COR-L47 (cell line): ENCODE measurements around the gene FIBCD1.

ENCODE experiments used
- DNase-seq: peaks from one replicate; lab custom pipeline; 2025; lab: John Stamatoyannopoulos, UW

FIBCD1 gene

DNA sequence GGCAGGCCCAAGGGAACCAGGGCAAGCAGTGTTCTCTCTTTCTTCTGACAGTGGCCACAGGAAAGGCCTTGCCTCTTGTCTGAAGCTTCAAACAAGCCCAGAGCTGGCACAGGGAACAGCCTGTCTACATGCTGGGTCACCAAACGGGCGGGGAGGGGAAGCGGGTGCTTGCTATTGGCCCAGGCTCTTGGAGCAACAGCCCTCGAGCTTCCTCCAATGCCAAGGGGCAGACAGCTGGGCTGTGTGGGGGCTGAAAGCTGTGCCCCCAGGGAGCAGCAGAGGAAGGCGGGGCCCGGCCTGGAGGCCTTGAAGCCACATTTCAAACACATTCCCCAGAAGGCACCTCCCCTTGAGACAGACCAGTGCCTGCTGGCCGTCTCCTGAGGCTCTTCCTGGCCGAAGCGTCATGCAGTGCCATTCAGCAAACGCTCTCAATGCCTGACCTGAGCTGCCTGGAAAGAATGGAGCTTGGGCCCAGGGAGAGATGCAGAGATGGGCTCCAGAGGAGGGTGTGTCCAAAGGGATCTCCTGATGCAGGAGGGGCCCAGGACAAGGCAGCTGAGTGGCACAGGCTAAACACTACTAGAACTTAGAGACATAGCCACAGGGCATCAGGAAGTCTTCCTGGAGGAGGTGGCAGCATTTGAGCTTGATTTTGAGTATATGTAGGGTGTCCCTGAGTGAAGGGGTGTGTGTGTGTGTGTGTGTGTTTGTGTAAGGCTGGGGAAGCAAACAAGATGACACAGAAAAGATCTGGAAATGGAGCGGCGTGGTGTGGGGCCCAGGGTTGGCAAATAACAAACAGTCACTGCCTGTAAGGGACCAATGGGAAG lies 2.5 kb downstream of the FIBCD1 start:
- no peak for DNase-seq

DNA sequence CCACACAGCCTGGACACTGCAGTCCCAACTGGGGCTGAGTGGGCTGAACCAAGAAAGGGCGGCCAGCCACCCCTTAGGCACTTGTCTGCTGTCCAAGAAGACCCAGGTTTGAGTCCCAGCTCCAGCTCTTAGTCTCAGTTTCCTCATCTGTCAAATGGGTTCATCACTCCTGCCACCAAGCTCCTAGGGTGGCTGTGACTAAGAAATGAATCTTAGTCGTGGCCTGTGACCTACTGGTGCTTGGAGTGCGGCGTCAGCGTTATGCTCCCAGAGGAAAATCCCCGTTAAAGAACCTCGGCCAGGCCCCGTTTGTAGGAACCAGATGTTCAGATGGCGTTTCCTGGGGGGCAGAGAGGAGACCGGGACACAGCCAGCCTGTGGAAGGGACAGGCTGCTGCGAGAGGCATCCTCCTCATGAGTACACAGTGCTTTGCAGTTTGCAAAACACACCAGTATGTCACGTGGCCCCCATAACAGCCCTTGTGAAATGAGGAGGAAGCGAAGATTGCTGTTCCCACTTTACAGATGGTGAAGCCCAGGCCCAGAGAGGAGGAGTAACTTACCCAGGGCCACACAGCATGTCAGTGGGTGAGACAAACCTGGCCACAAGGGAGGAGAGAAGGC lies 3.3 kb downstream of the FIBCD1 start:
- no peak for DNase-seq

DNA sequence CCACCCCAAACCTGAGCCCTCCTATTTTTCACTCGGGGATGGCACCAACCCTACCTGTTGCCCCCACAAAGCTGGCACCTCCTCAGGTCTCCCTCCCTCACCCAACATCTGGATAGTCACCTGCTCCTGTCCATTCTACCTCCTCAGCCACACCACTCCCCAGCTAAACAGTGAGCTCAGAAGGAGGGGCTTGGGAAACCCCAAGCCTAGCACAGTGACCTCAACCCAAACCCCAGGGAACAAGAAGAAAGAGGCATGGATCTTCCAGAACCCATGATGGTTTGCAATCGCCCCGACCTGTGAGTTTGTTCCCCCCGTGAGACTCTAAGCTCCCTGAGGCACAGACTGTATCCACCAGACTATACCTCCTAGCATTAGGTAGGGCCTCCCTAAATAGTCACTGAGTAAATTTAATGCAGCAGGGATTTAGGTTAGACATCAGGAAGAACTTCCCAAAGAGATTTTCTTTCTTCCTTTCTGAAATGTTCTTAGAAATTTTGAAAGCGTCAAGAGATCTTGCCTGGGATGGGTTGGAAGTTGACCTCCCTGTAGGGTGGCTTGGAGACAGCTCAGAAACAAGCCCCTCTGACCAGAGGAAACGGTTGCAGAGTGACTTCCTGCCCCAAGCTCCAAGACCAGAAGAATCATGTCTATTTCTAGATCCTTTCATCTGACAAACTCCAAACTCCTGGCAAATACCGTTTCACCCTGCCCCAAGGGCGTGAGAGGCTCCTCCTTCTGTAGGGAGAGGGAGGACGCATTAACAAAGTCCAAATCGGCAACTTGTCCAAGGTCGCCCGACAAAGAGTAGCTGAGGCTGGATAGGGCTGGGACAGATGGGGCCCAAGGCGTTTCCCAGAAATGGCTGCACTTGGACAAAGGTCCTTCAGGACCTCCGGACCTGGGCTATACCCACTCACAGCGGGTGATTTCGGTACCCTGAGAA lies 4.1 kb downstream of the FIBCD1 start:
- DNase-seq = no peak

DNA sequence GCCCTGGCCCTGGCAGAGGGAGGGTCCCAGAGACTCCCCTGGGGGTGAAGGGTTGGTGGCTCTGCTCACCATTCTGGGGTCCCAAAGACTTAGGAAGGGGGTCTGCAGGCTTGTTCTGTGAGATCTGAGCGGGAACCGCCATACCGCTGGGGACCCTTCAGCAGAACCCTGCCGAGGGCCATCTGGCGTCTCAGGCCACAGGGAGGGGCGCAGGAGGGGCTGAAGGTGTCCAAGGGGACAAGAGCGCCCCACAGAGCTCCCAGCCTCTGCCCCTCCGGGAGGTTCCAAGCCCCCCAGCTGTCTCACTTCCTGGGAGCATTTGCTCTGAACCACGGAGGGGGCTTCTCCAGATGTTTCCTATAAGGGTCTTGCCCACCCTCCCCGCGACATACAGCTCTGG lies 4.8 kb downstream of the FIBCD1 start:
- DNase-seq = no peak

DNA sequence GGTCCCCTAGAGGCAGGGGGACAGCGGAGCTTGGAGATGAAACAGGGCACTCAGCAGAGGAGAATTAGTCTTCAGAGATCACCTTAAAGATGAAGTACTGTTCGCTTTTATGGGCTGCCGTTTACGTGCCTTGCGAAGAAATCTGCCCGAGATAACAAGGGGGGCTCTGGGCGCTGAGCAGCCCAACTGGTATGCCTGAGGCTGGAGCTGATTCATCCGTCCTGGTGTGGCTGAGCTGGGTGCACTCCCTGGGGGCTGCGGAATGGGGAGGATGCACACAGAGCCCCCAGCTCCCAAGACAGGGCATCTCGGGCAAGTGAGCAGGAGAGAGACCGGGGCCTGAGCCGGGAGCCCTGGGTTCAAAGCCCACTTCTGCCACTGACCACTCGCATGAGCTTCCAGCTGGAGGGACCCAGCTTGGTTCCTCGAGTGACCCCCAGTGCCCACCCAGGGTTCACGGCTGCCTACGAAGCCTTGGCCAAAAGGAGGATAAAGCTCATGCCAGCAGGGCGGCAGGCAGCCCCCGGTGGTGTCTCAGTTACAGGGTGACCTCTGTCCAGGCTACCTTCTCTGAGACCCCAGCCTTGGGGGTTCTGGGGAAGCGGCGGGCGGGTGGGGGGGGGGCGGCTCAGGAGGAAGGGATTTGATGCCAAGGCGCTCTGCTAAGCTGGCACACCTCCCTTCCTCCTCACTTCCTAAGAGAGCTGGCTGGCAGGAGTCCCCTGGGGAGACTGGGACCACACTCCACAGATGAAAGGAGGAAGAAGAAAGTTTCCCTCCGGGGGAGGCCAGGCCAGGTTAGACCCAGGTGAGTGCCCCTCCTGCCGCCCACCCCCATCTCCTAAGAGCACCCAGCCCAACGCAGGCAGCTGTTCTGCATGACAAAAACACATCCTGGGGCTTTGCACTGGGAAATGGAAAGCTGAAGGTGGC lies 5.7 kb downstream of the FIBCD1 start:
- no peak for DNase-seq

DNA sequence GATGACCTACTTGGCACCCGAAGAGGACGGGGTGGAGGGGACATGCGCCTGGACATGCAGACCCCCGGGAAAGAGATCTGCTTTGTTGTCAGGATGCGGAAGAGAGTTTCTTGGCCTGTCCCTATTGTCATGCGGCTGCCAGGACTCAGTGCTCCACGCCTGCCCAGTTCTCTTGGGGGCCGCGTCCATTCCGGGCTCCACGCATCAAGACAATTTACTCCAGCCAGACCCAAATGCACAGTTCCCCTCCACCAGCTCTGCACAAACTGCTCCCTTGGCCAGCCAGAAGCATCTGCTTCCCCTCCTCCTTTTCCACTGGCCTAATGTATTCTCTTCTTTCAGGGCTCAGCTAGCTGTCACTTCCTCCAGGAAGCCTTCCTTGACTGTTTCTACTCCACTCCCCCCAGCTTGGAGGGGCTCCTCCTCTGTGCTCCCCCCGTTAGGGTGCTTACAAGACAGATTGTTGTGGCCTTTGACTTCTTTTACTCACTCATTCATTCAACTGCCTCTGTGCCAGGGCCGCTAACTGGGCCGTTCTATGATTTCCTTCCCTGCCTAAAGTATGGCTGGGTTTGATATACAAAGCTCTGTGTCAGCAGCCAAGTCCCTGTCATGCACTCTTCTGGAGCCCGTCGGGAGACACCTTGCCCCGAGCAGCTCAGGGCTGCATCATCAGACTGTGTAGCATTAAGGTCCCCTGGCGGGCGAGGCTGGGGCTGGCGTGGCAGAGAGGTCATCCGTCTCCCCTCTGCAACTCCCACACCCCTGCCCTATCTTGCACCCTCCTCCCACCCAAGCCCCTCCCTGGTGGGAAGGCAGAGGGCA lies 6.6 kb downstream of the FIBCD1 start:
- DNase-seq = no peak

DNA sequence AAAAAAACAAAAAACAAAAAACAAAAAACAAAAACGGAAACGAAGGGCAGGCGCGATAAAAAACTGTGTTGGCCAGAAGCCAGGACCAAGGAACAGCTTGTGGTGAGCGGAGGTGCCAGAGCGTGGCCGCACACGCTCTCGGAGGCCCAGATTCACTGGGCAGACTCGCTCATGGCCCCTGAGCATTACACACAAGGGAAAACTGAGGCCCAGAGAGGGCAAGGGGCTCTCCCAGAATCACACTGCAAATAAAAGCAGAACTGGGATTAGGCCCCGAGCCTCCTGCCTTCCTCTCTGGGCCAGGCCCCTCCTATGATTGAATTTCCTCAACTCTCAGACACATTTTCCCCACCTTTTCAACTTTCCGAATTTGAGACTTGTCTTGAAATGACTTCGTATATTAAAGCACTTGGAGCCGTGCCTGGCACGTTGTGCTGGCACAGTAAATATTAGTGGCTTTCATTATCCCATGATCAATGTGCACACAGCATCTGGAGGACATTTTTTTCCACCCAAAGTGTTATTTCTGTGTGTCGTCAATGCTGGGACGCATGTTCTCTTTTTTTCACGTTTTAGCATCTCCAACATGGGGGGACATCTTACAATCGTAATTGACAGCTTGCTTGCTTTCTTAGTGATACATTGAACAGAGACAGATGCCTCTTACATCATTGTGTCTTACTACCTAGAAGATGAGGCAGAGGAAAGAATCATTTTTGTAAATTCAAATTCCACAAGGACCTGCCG lies 7.4 kb downstream of the FIBCD1 start:
- DNase-seq = no peak

DNA sequence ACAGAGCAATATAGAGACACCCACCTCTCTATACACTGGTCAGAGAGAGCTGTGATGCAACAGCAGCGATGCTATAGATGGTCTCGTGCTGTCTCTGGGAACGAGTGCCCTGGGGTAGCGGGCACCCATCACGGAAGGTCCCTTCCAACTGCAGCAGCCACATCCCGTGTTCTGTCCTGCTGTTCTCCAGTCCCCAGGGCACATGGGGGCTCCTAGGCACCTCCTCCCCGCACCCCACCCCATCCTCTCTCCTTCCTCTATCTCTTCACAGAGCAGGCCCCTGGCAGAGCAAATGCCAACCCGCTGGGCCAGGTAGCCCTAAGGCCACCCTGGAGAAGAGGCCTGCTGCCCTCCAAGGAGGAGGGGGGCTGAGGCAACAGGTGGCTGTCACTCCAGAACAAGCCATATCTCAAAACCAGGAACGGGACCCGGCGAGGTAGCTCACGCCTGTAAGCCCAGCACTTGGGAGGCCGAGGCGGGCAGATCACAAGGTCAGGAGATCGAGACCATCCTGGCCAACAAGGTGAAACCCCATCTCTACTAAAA lies 8.2 kb downstream of the FIBCD1 start:
- DNase-seq = no peak

DNA sequence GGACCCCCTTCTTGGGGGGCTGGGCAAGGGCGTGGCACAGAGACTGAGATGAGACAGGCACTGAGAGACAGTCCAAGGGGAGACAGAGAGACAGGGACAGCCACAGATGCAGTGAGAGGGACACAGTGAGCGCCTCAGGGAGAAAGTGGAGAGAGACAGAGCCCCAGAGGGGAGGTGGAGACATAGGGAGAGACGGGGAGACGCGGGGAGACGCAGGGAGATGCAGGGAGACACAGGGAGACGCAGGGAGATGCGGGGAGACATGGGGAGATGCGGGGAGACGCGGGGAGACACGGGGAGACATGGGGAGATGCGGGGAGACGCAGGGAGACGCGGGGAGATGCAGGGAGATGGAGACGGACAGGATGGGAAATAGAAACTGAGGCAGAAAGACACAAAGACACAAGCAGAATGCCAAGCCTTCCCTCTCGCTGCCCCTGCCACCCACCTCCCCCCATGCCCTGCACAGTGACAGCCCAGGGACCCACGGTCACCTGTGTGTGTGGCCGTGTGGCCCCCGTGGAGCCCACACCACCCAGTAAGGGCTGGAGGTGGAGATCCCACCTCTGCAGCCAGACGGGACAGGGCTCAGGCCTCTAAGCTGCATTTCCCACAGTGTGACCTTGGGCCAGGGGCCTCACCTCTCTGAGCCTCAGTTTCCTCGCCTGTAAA lies 8.8 kb downstream of the FIBCD1 start:
- DNase-seq = no peak

DNA sequence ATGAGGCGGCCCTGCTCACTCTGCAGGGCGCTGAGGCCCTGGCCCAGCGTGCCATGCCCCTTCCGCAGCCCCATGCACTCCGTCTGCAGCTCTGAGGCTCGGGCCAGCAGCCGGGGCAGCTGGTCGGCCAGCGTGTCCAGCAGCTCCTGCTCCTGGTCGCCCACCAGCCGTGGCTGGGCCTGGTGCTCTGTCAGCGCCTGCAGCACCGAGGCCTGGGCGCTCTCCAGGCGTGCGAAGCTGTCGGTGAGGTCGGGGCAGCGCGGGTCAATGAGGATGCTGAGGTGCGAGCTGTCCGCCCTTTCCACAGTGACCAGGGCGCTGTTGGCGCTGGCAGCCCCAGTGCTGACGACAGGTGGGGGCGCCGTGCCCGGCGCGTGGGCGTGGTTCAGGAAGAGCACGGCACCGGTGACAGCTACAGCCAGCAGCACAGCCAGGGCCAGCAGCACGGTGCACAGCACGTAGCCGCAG lies 9.4 kb downstream of the FIBCD1 start:
- DNase-seq = no peak

DNA sequence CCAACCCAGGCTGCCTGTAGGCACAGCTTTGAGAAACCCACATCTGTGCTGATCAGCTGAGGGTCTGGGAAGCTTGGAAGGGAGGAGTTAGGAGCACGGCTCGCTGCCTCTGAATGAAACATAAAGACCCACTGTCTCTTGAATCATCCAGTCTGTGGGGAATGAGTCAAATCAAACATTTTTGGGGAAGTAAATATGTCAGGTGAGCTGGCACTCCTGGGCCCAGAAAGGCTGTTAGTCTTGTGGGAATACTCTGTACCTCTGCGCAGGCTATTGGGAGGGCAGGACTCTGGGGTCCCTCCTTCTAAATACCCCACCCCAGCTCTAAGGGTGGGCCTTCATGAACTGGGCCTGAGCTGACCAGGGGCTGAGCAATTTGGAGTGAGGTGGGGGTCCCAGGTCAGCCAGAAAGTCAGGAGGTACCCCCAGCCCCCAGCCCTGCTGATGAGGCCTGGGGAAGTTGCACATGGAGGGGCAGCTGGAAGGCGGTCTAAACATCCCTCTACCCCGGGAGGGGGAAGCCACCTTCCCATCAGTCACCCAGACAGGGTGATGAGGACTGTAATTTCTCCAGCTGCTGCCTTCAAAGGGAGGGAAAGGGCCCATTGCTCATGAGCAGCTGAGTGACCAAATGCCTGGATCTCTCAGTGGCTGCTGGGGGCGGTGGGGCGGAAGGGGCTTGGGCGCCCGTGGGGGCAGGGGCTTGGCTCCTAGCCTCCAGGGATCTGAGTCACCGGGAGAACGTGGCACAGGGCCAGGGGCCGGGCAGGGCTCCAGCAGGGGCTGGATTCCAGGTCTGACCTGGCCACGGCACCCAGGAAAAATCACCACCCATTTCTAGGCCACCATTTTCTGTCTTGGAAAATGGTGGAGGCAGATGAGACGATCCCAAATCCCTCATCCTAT lies 10.8 kb downstream of the FIBCD1 start:
- peak; percentile 71 for DNase-seq

DNA sequence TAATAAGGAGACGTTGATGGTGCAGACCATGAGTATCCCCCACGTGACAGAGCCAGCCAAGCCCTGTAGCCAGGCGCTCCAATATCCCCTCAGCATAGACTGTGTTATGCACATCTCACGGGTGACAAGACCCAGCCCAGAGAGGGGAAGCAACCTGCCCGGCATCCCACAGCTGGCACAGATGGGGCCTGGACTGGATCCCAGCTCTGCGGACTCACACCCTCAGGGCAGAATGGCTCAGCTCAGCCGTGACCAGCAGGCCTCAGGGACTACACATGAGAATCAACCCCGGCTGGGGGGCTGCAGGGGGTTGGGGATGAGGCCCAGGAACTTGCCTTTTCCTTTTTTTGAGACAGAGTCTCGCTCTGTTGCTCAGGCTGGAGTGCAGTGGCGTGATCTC lies 11.7 kb downstream of the FIBCD1 start:
- no peak for DNase-seq

DNA sequence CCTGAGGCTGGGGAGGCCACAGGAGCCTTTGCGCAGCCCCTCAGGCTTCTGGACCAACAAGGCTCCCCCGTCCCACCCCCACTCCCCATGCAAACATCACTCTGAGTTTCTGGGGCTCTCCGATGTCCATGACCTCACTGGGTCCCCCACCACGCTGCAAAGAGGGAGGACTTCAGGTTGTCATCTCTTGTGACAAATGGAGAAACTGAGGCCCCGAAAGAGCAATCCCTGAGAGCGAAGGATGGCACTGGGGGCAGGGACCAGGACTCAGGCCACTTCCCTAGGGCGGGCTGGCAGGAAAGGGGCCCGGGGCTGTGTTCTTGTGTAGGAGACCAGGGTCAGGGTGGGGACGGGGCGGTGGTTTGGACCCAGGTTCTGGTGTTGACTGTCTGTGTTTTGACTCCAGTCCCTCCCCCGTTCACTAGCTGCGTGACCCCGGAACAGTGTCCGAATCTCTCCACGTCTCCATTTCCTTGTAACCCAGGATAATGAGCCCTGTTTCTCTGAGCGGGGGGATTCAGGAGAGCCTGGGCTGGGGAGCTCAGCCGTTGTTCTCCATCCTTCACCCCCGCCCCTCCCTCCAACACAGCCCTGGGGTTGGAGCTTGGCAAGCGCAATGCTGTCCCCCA lies 13.9 kb downstream of the FIBCD1 start:
- no peak for DNase-seq

DNA sequence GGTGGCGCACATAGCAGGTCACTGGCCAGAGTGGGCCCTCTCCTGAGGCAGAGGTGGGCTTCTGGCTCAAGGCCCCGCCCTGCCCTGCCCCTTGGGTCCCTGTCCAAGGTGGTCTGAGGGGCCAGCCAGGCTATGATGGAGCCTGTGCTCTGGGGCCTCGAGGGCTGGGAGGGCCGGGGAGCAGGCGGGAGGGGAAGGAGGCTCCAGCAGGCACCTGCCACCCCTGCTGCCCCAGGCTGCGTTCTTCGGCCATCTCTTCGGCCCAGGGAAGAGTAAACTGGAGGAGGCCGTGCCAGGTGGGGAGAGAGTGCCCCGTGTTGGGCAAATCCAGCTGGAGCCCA lies 14.6 kb downstream of the FIBCD1 start:
- DNase-seq = no peak

DNA sequence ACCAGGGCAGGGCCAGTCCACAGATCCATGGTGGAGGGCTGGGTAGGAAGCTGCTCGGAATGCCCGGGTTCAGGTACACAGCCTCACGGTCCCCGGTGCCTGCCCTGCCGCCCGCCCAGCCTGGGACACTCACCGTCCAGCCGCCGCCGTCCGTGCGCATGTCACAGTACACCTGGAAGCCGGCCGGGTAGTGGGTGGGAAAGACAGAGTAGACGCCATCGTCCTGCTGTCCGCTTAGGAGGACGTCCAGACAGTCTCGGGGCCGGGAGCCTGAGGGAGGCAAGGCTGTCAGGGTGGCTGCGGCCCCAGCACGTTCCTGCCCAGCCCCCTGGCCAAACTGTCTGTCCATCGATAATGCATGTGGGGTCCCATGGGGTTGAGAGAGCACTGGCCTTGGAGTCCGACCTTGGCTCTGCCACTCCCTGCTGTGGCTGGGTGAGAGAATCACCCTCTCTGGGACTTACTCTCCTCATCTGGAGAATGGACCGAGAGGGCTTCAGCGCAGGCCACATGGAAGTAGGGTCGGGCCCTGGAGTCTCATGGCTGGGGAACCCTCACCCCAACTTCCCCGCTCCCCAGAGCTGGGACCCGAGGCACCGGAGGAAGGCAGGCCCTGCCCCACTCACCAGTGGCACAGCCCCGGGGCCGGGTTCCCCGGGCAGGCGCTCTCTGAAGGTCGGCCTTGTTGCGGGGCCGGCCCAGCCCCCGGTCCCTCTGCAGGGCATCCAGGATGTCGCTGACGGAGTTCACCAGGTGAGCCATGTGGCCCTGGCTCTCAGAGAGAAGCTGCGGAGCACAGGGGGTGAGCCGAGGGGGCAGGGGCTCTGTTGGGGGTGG lies 15.2 kb downstream of the FIBCD1 start:
- DNase-seq = no peak

DNA sequence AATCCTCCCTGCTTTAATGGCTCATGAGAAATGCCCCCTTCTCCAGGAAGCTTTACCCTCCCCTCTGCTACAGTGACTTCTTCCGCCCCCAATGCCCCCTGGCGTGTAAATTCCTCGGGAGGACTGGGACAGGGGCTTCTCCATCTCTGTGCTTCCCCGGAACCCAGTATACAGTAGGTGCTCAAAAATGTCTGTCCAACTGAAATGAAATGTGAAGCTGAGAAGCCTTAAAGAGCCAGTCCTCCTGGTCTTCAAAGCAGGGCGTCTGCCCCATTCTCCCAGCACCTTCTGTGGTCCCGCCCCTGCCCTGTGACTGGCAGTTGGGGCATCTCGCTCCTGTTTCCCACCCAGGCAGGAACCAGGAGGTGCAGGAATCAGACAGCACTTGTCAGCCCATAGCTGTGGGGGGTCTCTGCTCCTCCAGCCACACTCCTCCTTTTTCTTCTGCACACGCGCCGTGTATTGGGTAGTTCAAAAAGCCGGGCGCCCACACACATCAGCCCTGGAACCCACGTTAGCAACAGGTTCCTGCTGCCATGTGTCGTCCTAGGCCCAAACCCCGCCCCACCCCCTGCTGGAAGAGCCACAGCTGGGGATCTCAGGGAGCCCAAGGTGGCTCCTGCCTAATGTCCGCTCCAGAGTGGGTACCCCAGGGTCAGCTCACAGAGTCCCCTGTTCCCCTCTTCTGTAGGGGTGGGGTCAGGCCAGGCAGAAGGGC lies 16.0 kb downstream of the FIBCD1 start:
- no peak for DNase-seq
